ENCODE results near the gene RAB7A. TPM values are rescaled to one million over a fixed set of nuclear protein-coding genes. Genes with fewer than 3 reads are reported as not detected.
"Not testable (repeated sequence)": the region's sequence is repeated elsewhere in the genome, so short reads cannot be mapped to it uniquely, and the experiment has no call there.

RAB7A gene
- total RNA-seq, 1 experiment from 2014 or later, result 116 TPM

GRCh38 chr3:128820252-128820839, 94.4 kb downstream of the RAB7A start:
- no peak for DNase-seq (ENCODE audit: low read depth)

GRCh38 chr3:128823008-128823407, 97.0 kb downstream of the RAB7A start:
- DNase-seq (ENCODE audit: low read depth), result no peak

- no peak for DNase-seq (ENCODE audit: low read depth)
Measured at GRCh38 chr3:128823631-128824030, 97.6 kb downstream of the RAB7A start.

- no peak for DNase-seq (ENCODE audit: low read depth)
Measured at GRCh38 chr3:128824132-128824850, 98.3 kb downstream of the RAB7A start.

- no peak for DNase-seq (ENCODE audit: low read depth)
Measured at GRCh38 chr3:128825117-128825725, 99.2 kb downstream of the RAB7A start.

- DNase-seq (ENCODE audit: low read depth), result not testable (repeated sequence)
Measured at GRCh38 chr3:128829087-128829486, 103.1 kb downstream of the RAB7A start.

- not testable (repeated sequence) for DNase-seq (ENCODE audit: low read depth)
Measured at GRCh38 chr3:128829925-128830625, 104.1 kb downstream of the RAB7A start.

- DNase-seq (ENCODE audit: low read depth), result not testable (repeated sequence)
Measured at GRCh38 chr3:128830762-128831161, 104.8 kb downstream of the RAB7A start.

GRCh38 chr3:128832979-128833378, 107.0 kb downstream of the RAB7A start:
- DNase-seq (ENCODE audit: low read depth), result not testable (repeated sequence)

- no peak for DNase-seq (ENCODE audit: low read depth)
Measured at GRCh38 chr3:128835096-128835495, 109.1 kb downstream of the RAB7A start.

GRCh38 chr3:128841926-128842920, 116.2 kb downstream of the RAB7A start:
- DNase-seq (ENCODE audit: low read depth), result no peak

GRCh38 chr3:128844502-128844901, 118.5 kb downstream of the RAB7A start:
- DNase-seq (ENCODE audit: low read depth), result no peak

GRCh38 chr3:128845119-128845777, 119.3 kb downstream of the RAB7A start:
- DNase-seq (ENCODE audit: low read depth), result no peak

GRCh38 chr3:128845778-128846485, 119.9 kb downstream of the RAB7A start:
- DNase-seq (ENCODE audit: low read depth), result peak; percentile 76

GRCh38 chr3:128846486-128846891, 120.5 kb downstream of the RAB7A start:
- DNase-seq (ENCODE audit: low read depth), result no peak

- no peak for DNase-seq (ENCODE audit: low read depth)
Measured at GRCh38 chr3:128847666-128848370, 121.8 kb downstream of the RAB7A start.

GRCh38 chr3:128848936-128849335, 123.0 kb downstream of the RAB7A start:
- no peak for DNase-seq (ENCODE audit: low read depth)

- peak; percentile 35 for DNase-seq (ENCODE audit: low read depth)
Measured at GRCh38 chr3:128849911-128850455, 124.0 kb downstream of the RAB7A start.

GRCh38 chr3:128850544-128850943, 124.6 kb downstream of the RAB7A start:
- no peak for DNase-seq (ENCODE audit: low read depth)

Measured in M059J (cell line).